DOHH2 (cell line): ENCODE results near the gene SCAPER.

ENCODE experiments used
- CTCF ChIP-seq: fragments of 200-600 bp; sonication (generic); IDR thresholded peaks from one replicate; pipeline ENCODE4 v1.5.1; 2014; ENCODE audit warnings: antibody characterized with exemption, mild to moderate bottlenecking, low read depth, low read length; ENCODE audit not compliant: poor library complexity, severe bottlenecking
- EZH2phosphoT487 ChIP-seq: fragments of 200-600 bp; sonication (generic); IDR thresholded peaks from 2 replicates; pipeline ENCODE4 v1.6.1; 2017; ENCODE audit warnings: borderline replicate concordance, mild to moderate bottlenecking, antibody characterized with exemption, low read length, moderate library complexity, mixed read lengths

GRCh38 chr15:76382987-76383728, 522.0 kb downstream of the SCAPER start:
- TF ChIP-seq CTCF (no peak), EZH2phosphoT487 (no peak)
